WTC11 (cell line): ENCODE results near the gene RPTOR. TPM values are rescaled to one million over a fixed set of nuclear protein-coding genes. Genes with fewer than 3 reads are reported as not detected.

Experiments used
- ATAC-seq: fragments of 200-7000 bp; cut with Tn5 transposase; 2 replicates; pipeline ENCODE4 v1.10.0; 2021; ENCODE audit warnings: mild to moderate bottlenecking, moderate library complexity
- CTCF ChIA-PET: fragments of 300-600 bp; sonication (Branson Sonifier 250); formaldehyde crosslinking; loops from one replicate; lab custom pipeline; 2021; ENCODE audit warnings: antibody characterized with exemption; lab: Charles Lee
- POLR2A ChIA-PET: fragments of 350-600 bp; sonication (Branson Sonifier 250); formaldehyde crosslinking; loops from one replicate; lab custom pipeline; 2021; ENCODE audit warnings: antibody characterized with exemption; lab: Charles Lee
- DNase-seq: peaks from one replicate; pipeline ENCODE4 v3.0.0; 2021; ENCODE audit warnings: low spot score
- H3K27ac Mint-ChIP-seq: 2 replicates; pipeline ENCODE4 v1.8.0; 2021; ENCODE audit warnings: mixed read lengths
- H3K27me3 Mint-ChIP-seq: 2 replicates; pipeline ENCODE4 v1.8.0; 2021; ENCODE audit warnings: low read depth, mild to moderate bottlenecking, moderate library complexity, mixed read lengths
- H3K36me3 Mint-ChIP-seq: 2 replicates; pipeline ENCODE4 v1.8.0; 2021; ENCODE audit warnings: mixed read lengths
- H3K4me1 Mint-ChIP-seq: 2 replicates; pipeline ENCODE4 v1.8.0; 2022; ENCODE audit warnings: mixed read lengths
- H3K4me3 Mint-ChIP-seq: 2 replicates; pipeline ENCODE4 v1.8.0; 2021; ENCODE audit warnings: mild to moderate bottlenecking, moderate library complexity, mixed read lengths
- H3K9me3 Mint-ChIP-seq: 2 replicates; pipeline ENCODE4 v1.8.0; 2021; ENCODE audit warnings: mixed read lengths
- ATF3 ChIP-seq: sonication (generic); formaldehyde crosslinking; conservative IDR thresholded peaks from 2 replicates; pipeline ENCODE4 v1.8.1; 2022; ENCODE audit warnings: mild to moderate bottlenecking, missing genetic modification reagents
- CBFB ChIP-seq: sonication (generic); formaldehyde crosslinking; IDR thresholded peaks from 2 replicates; pipeline ENCODE4 v1.8.1; 2022; ENCODE audit warnings: mild to moderate bottlenecking, low read depth, missing genetic modification reagents
- E2F5 ChIP-seq: sonication (generic); formaldehyde crosslinking; IDR thresholded peaks from 2 replicates; pipeline ENCODE4 v1.8.1; 2022; ENCODE audit warnings: mild to moderate bottlenecking, moderate library complexity, missing genetic modification reagents
- ETV6 ChIP-seq: sonication (generic); formaldehyde crosslinking; IDR thresholded peaks from 2 replicates; pipeline ENCODE4 v1.8.1; 2022; ENCODE audit warnings: mild to moderate bottlenecking, missing genetic modification reagents
- KAT7 ChIP-seq: sonication (generic); formaldehyde crosslinking; IDR thresholded peaks from 2 replicates; pipeline ENCODE4 v1.8.1; 2023; ENCODE audit warnings: missing genetic modification reagents, mild to moderate bottlenecking, borderline replicate concordance
- NFATC4 ChIP-seq: fragments of 250-450 bp; sonication (Bioruptor Pico); IDR thresholded peaks from 2 replicates; pipeline ENCODE4 v1.9.0; 2021; ENCODE audit warnings: mild to moderate bottlenecking
- NFYB ChIP-seq: sonication (generic); formaldehyde crosslinking; conservative IDR thresholded peaks from 2 replicates; pipeline ENCODE4 v1.8.0; 2022; ENCODE audit warnings: low read depth, missing genetic modification reagents
- NR1H2 ChIP-seq: sonication (generic); formaldehyde crosslinking; IDR thresholded peaks from 2 replicates; pipeline ENCODE4 v1.9.0; 2021; ENCODE audit warnings: mild to moderate bottlenecking, moderate library complexity, missing genetic modification reagents
- NR3C1 ChIP-seq: sonication (generic); formaldehyde crosslinking; conservative IDR thresholded peaks from 2 replicates; pipeline ENCODE4 v1.8.1; 2023; ENCODE audit warnings: low read depth, mild to moderate bottlenecking, missing genetic modification reagents
- PRRX2 ChIP-seq: fragments of 250-450 bp; sonication (Bioruptor Pico); IDR thresholded peaks from 2 replicates; pipeline ENCODE4 v1.8.0; 2021; ENCODE audit warnings: mild to moderate bottlenecking
- SOX15 ChIP-seq: fragments of 250-450 bp; sonication (Bioruptor Pico); IDR thresholded peaks from 2 replicates; pipeline ENCODE4 v1.9.0; 2021; ENCODE audit warnings: mild to moderate bottlenecking
- USF2 ChIP-seq: sonication (generic); formaldehyde crosslinking; IDR thresholded peaks from 2 replicates; pipeline ENCODE4 v1.8.1; 2023; ENCODE audit warnings: mild to moderate bottlenecking, missing genetic modification reagents, moderate library complexity
- ZNF138 ChIP-seq: sonication (generic); formaldehyde crosslinking; conservative IDR thresholded peaks from 2 replicates; pipeline ENCODE4 v1.8.1; 2022; ENCODE audit warnings: mild to moderate bottlenecking, moderate library complexity, missing genetic modification reagents
- ZNF423 ChIP-seq: fragments of 250-450 bp; sonication (Bioruptor Pico); IDR thresholded peaks from 2 replicates; pipeline ENCODE4 v2.1.2; 2022; ENCODE audit warnings: mild to moderate bottlenecking, moderate library complexity
- total RNA-seq: library from RNA; stranded (reverse); gene quantifications from 3 replicates; pipeline ENCODE4 v1.2.3, GENCODE V29; 2021
- TF ChIP-seq, protein P1 (sequence below): fragments of 250-450 bp; sonication (Bioruptor Pico); IDR thresholded peaks from 2 replicates; pipeline ENCODE4 v1.9.0; 2021; ENCODE audit warnings: mild to moderate bottlenecking, borderline replicate concordance
- TF ChIP-seq, protein P2 (sequence below): fragments of 250-450 bp; sonication (Bioruptor Pico); conservative IDR thresholded peaks from 2 replicates; pipeline ENCODE4 v1.9.0; 2021; ENCODE audit warnings: mild to moderate bottlenecking
- TF ChIP-seq, protein P3 (sequence below): fragments of 200-600 bp; IDR thresholded peaks from 2 replicates; pipeline ENCODE4 v1.8.0; 2022; ENCODE audit warnings: antibody characterized with exemption

The RPTOR gene
- total RNA-seq, 1 experiment from 2014 or later = 41.0 TPM

- TF ChIP-seq USF2 = no peak
- POLR2A ChIA-PET = no interaction called here
- Mint-ChIP-seq H3K27me3 (no peaks in the 10 kb centered on the region), H3K4me3 (no peak overlapping the region), H3K9me3 (no peaks in the 10 kb centered on the region), H3K4me1 (peaks cover 22% of the 10 kb centered on the region), H3K27ac (no peak overlapping the region), H3K36me3 (no peaks in the 10 kb centered on the region)
- DNase-seq (no peak), ATAC-seq (no peak)
- CTCF ChIA-PET = interaction anchor here (1.2 kb wide), 1 partner anchor 34 kb away, joined by 3 read pairs; no protein-coding TSS in a partner anchor
Measured at GRCh38 chr17:80615376-80615775, 70.7 kb downstream of the RPTOR start.

DNA sequence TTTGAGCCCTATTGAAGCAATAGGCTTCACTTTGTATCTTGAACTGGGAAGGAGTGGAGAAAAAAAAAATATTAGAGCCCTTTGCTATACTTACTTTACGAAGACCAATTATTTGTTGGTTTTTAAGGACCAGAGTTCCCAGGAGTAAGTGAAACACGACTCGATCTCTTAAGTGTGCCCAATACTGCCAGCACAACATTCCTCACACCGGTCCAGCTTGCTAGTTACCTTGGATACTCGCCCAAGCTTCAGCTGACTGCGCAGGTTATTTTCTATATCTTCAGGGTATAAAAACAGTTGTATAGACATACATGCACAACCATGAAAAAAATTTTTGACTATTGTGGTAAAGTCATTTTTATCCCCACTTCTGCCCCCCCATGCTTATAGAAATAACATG, 72.1 kb downstream of the RPTOR start:
- Mint-ChIP-seq H3K27ac (no peak overlapping the region), H3K4me3 (no peak overlapping the region), H3K9me3 (no peaks in the 10 kb centered on the region), H3K4me1 (peaks cover 28% of the 10 kb centered on the region), H3K27me3 (no peaks in the 10 kb centered on the region), H3K36me3 (no peaks in the 10 kb centered on the region)
- CTCF ChIA-PET = interaction anchor here (1.6 kb wide), 1 partner anchor 189 kb away, joined by 4 read pairs; no protein-coding TSS in a partner anchor
- DNase-seq (no peak), ATAC-seq (no peak)
- no peak for TF ChIP-seq KAT7 (CRISPR knock-in tag)
- TF ChIP-seq CBFB = no peak
- TF ChIP-seq PRRX2 = no peak
- TF ChIP-seq ZNF423 (CRISPR knock-in tag) = no peak
- TF ChIP-seq, protein P1, sequence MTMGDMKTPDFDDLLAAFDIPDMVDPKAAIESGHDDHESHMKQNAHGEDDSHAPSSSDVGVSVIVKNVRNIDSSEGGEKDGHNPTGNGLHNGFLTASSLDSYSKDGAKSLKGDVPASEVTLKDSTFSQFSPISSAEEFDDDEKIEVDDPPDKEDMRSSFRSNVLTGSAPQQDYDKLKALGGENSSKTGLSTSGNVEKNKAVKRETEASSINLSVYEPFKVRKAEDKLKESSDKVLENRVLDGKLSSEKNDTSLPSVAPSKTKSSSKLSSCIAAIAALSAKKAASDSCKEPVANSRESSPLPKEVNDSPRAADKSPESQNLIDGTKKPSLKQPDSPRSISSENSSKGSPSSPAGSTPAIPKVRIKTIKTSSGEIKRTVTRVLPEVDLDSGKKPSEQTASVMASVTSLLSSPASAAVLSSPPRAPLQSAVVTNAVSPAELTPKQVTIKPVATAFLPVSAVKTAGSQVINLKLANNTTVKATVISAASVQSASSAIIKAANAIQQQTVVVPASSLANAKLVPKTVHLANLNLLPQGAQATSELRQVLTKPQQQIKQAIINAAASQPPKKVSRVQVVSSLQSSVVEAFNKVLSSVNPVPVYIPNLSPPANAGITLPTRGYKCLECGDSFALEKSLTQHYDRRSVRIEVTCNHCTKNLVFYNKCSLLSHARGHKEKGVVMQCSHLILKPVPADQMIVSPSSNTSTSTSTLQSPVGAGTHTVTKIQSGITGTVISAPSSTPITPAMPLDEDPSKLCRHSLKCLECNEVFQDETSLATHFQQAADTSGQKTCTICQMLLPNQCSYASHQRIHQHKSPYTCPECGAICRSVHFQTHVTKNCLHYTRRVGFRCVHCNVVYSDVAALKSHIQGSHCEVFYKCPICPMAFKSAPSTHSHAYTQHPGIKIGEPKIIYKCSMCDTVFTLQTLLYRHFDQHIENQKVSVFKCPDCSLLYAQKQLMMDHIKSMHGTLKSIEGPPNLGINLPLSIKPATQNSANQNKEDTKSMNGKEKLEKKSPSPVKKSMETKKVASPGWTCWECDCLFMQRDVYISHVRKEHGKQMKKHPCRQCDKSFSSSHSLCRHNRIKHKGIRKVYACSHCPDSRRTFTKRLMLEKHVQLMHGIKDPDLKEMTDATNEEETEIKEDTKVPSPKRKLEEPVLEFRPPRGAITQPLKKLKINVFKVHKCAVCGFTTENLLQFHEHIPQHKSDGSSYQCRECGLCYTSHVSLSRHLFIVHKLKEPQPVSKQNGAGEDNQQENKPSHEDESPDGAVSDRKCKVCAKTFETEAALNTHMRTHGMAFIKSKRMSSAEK (CRISPR knock-in tag) = no peak
- TF ChIP-seq, protein P2, sequence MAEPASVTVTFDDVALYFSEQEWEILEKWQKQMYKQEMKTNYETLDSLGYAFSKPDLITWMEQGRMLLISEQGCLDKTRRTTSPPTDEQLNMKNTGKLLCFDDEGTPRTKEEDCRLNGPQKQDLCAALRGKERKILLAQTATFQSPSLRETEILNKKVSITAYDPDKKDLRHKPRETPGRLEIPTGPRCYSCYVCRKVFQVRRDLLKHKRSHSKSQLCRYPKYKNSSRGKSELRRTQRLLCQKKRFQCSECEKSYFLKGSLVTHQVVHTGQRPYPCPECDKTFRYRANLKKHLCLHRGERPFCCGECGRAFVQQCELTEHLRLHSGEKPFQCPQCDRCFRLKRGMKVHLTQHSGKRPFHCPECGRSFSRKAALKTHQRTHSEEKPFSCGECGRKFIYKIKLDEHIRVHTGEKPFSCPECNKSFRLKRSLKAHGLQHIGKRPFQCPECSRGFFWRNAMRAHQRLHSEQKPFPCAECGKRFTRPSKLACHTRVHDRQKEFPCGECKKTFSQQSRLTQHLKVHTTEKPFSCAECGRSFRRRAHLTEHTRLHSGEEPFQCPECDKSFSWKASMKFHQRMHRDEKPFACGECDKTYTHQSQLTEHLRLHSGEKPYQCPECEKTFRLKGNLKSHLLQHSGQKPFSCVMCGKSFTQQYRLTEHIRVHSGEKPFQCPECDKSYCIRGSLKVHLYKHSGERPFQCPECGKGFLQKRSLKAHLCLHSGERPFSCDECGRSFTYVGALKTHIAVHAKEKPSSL (CRISPR knock-in tag) = no peak
- no peak for TF ChIP-seq NR1H2 (CRISPR knock-in tag)
- no peak for TF ChIP-seq NR3C1 (CRISPR knock-in tag)
- TF ChIP-seq ETV6 (CRISPR knock-in tag) = no peak
- TF ChIP-seq NFYB = no peak
- TF ChIP-seq, protein P3, sequence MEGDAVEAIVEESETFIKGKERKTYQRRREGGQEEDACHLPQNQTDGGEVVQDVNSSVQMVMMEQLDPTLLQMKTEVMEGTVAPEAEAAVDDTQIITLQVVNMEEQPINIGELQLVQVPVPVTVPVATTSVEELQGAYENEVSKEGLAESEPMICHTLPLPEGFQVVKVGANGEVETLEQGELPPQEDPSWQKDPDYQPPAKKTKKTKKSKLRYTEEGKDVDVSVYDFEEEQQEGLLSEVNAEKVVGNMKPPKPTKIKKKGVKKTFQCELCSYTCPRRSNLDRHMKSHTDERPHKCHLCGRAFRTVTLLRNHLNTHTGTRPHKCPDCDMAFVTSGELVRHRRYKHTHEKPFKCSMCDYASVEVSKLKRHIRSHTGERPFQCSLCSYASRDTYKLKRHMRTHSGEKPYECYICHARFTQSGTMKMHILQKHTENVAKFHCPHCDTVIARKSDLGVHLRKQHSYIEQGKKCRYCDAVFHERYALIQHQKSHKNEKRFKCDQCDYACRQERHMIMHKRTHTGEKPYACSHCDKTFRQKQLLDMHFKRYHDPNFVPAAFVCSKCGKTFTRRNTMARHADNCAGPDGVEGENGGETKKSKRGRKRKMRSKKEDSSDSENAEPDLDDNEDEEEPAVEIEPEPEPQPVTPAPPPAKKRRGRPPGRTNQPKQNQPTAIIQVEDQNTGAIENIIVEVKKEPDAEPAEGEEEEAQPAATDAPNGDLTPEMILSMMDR = no peak
- TF ChIP-seq SOX15 = no peak
- no peak for TF ChIP-seq ZNF138
- TF ChIP-seq NFATC4 (CRISPR knock-in tag) = no peak
- no peak for TF ChIP-seq E2F5 (CRISPR knock-in tag)
- TF ChIP-seq ATF3 (CRISPR knock-in tag) = no peak
- POLR2A ChIA-PET = no interaction called here
